K562 (cell line): Measurements from ENCODE around the gene VPS13C. TPM values are rescaled to one million over a fixed set of nuclear protein-coding genes. Genes with fewer than 3 reads are reported as not detected.

Experiments used
- ATAC-seq: fragments of 200-7000 bp; cut with Tn5 transposase; 3 replicates; pipeline ENCODE4 v1.9.1; 2020; ENCODE audit warnings: moderate library complexity
- BruUV-seq: library from RNA; stranded (reverse); fragments of 400-500 nt; replicated peaks from 2 replicates; lab custom pipeline; 2021; lab: Mats Ljungman, UMichigan
- CTCF ChIA-PET: fragments of 300-600 bp; formaldehyde crosslinking; extraction: SDS; loops from one replicate; lab custom pipeline; 2021; ENCODE audit warnings: low intra/inter-chr PET ratio; lab: Yijun Ruan, JAX
- POLR2A ChIA-PET: fragments of 300-600, 350-650 bp; sonication (Branson Sonifier 250); formaldehyde crosslinking; extraction: SDS; loops from one replicate; lab custom pipeline; 2021; ENCODE audit warnings: antibody characterized with exemption, inconsistent platforms; lab: Yijun Ruan, JAX
- DNase-seq, 4 experiments: peaks; one replicate each; pipeline versions ENCODE4 v3.0.0 to v3.0.0-alpha.2; 2011 to 2018; ENCODE audit warnings: low spot score in 3 of 4, mixed read lengths in 3 of 4; ENCODE audit errors: extremely low read depth in 1 of 4
- FAIRE-seq: peaks from 2 replicates; lab custom pipeline; 2011; peaks lifted over from hg19 to GRCh38; lab: Jason Lieb, UNC
- H2AFZ ChIP-seq: 2 replicates; pipeline ENCODE4 v1.6.0; 2011; ENCODE audit warnings: low read depth, low read length, control low read depth, inconsistent platforms
- H3K27ac ChIP-seq: fragments of 200-600 bp; 3 replicates; pipeline ENCODE4 v1.8.0; 2011; ENCODE audit warnings: low read depth, mild to moderate bottlenecking, control low read depth, inconsistent platforms, low read length, moderate library complexity, mixed read lengths; ENCODE audit errors: extremely low read depth
- H3K27me3 ChIP-seq, 2 experiments: fragments of 300-600 bp in 1 of 2; 2 replicates in 1 of 2; 3 replicates in 1 of 2; pipeline versions ENCODE4 v1.6.0 to v1.8.0; 2011; ENCODE audit warnings: inconsistent platforms in 2 of 2, low read length in 2 of 2, mild to moderate bottlenecking in 1 of 2, mixed read lengths in 1 of 2, moderate library complexity in 1 of 2; ENCODE audit not compliant: control insufficient read depth in 2 of 2, insufficient read depth in 2 of 2
- H3K36me3 ChIP-seq: fragments of 300-600 bp; 3 replicates; pipeline ENCODE4 v1.8.0; 2011; ENCODE audit warnings: mild to moderate bottlenecking, low read length, inconsistent platforms; ENCODE audit not compliant: control insufficient read depth, insufficient read depth
- H3K4me1 ChIP-seq, 2 experiments: fragments of 200-600 bp in 1 of 2; replicated peaks in 1 of 2; 2 replicates in 1 of 2; 3 replicates in 1 of 2; pipeline versions ENCODE4 v1.5.1 to v1.8.0; 2011; ENCODE audit warnings: inconsistent platforms in 2 of 2, low read length in 2 of 2, mild to moderate bottlenecking in 1 of 2, mixed read lengths in 1 of 2, moderate library complexity in 1 of 2; ENCODE audit not compliant: control insufficient read depth in 2 of 2, insufficient read depth in 2 of 2
- H3K4me2 ChIP-seq: 2 replicates; pipeline ENCODE4 v1.6.1; 2011; ENCODE audit warnings: low read length, control low read depth, inconsistent platforms, mixed read lengths; ENCODE audit not compliant: insufficient read depth
- H3K4me3 ChIP-seq: fragments of 200-600 bp; sonication (generic), shearing (Covaris generic); 2 replicates; pipeline ENCODE4 v1.5.1; 2016; ENCODE audit warnings: control low read depth, inconsistent platforms
- H3K79me2 ChIP-seq: fragments of 200-600 bp; 3 replicates; pipeline ENCODE4 v1.8.0; 2011; ENCODE audit warnings: low read length, inconsistent platforms; ENCODE audit not compliant: control insufficient read depth, insufficient read depth
- H3K9ac ChIP-seq, 2 experiments: 2 replicates each; pipeline versions ENCODE4 v1.6.0 to v1.6.1; 2011; ENCODE audit warnings: low read depth in 2 of 2, low read length in 2 of 2, control low read depth in 1 of 2, inconsistent platforms in 1 of 2, mild to moderate bottlenecking in 1 of 2, mixed read lengths in 1 of 2; ENCODE audit not compliant: insufficient read depth in 1 of 2
- H3K9me1 ChIP-seq: one replicate; pipeline ENCODE4 v1.6.0; 2011; ENCODE audit warnings: inconsistent platforms, mild to moderate bottlenecking, low read length, moderate library complexity; ENCODE audit not compliant: control insufficient read depth, insufficient read depth
- H3K9me3 ChIP-seq: replicated peaks from 2 replicates; pipeline ENCODE4 v1.5.1; 2011; ENCODE audit warnings: low read depth, low read length, inconsistent platforms; ENCODE audit not compliant: control insufficient read depth, insufficient read depth
- H4K20me1 ChIP-seq: replicated peaks from 2 replicates; pipeline ENCODE4 v1.6.1; 2011; ENCODE audit warnings: low read length, inconsistent platforms, mixed read lengths; ENCODE audit not compliant: control insufficient read depth, insufficient read depth
- CEBPB ChIP-seq: fragments of 450-650 bp; IDR thresholded peaks from 2 replicates; pipeline ENCODE4 v1.6.1; 2016; ENCODE audit warnings: missing genetic modification characterization, missing compliant biosample characterization
- CEBPG ChIP-seq, 3 experiments: fragments of 200-800 bp in 1 of 3; sonication (Bioruptor generic) in 1 of 3; sonication (generic) in 1 of 3; formaldehyde crosslinking in 1 of 3; IDR thresholded peaks in 2 of 3; conservative IDR thresholded peaks in 1 of 3; 2 replicates each; pipeline versions ENCODE4 v1.6.1 to v1.8.0; 2016 to 2022; ENCODE audit warnings: missing compliant biosample characterization in 2 of 3, missing genetic modification characterization in 2 of 3, mild to moderate bottlenecking in 1 of 3, missing genetic modification reagents in 1 of 3
- ERF ChIP-seq: fragments of 450-650 bp; formaldehyde crosslinking; IDR thresholded peaks from 2 replicates; pipeline ENCODE4 v1.4.0; 2020; ENCODE audit warnings: mild to moderate bottlenecking, mixed read lengths
- ZNF316 ChIP-seq: fragments of 450-650 bp; IDR thresholded peaks from 2 replicates; pipeline ENCODE4 v1.6.1; 2016
- WGBS: fragments of 100-300 bp; shearing (Covaris generic); methylation state at CpG from one replicate; pipeline ENCODE4 v1.1.6; 2016; ENCODE audit warnings: low coverage, mixed read lengths; ENCODE audit not compliant: insufficient coverage; ENCODE audit errors: missing lambda C conversion rate; 5-methylcytosine and 5-hydroxymethylcytosine counted together
- in situ Hi-C: fragments of 300-500 bp; cut with MboI; formaldehyde crosslinking; loops from 4 replicates; pipeline ENCODE4 v1.15.0; 2018; ENCODE audit warnings: inconsistent platforms, mixed read lengths
- intact Hi-C: fragments of 100-400 bp; cut with micrococcal nuclease; formaldehyde crosslinking; loops from 2 replicates; pipeline ENCODE4 v1.14.2; 2022
- polyA plus RNA-seq, 8 experiments: library from polyadenylated mRNA; depleted of rRNA in 4 of 8; stranded (reverse) in 5 of 8; unstranded in 3 of 8; fragments of >200 nt; fragmentation: Nextera tagmentation in 2 of 8; fragmentation: Illumina TruSeq in 1 of 8; extraction: Ambion mirVana in 2 of 8; extraction: Trizol in 1 of 8; gene quantifications; 2 replicates each; pipeline versions ENCODE4 v1.2.1 to v1.2.3, GENCODE V29; 2011 to 2014; ENCODE audit warnings: inconsistent platforms in 1 of 8, missing spikeins in 1 of 8
- total RNA-seq, 7 experiments: library from RNA; depleted of rRNA in 6 of 7; stranded (reverse); fragments of >200 nt in 6 of 7; fragmentation: Illumina TruSeq in 2 of 7; extraction: Trizol in 2 of 7; gene quantifications; 2 replicates each; pipeline versions ENCODE4 v1.2.1 to v1.2.3, GENCODE V29; 2011 to 2021; ENCODE audit warnings: low replicate concordance in 1 of 7
- TF ChIP-seq, protein P1 (sequence below): fragments of 450-650 bp; IDR thresholded peaks from 2 replicates; pipeline ENCODE4 v1.6.1; 2018; ENCODE audit not compliant: partially characterized antibody

VPS13C gene
- total and polyA plus RNA-seq, 9 of the 15 experiments (the other 6 are each of a cell fraction or from before 2014, with no cell fraction given): 5.2 to 32.3 (median 15.7) TPM

DNA sequence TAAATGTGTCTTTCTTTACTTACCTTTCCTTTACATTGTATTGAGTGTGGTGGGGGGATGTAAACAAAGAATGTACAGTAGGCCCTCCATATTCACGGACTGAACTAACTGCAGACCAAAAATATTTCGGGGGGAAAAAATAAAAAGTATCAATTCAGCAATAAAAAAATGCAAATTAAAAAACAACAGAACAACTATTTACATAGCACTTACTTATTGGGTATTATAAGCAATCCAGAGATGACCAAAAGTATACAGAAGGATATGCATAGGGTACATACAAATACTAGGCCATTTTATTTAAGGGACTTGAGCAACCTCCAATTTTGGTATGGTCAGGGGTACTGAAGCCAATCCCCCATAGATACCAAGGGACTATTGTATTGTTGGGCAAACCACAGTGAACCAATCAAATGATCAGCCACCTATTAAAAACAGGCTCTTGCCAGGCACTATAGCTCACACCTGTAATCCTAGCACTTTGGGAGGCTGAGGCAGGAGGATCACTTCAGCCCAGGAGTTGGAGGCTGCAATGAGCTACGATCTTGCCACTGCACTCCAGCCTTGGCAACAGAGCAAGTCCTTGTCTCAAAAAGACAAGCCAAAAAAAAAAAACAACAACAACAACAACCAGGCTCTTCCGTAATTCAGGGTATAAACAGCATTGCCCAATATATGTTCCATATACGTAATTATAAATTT, 1.8 kb downstream of the VPS13C start:
- TF ChIP-seq ERF (CRISPR knock-in tag): no peak
- TF ChIP-seq, protein P1, sequence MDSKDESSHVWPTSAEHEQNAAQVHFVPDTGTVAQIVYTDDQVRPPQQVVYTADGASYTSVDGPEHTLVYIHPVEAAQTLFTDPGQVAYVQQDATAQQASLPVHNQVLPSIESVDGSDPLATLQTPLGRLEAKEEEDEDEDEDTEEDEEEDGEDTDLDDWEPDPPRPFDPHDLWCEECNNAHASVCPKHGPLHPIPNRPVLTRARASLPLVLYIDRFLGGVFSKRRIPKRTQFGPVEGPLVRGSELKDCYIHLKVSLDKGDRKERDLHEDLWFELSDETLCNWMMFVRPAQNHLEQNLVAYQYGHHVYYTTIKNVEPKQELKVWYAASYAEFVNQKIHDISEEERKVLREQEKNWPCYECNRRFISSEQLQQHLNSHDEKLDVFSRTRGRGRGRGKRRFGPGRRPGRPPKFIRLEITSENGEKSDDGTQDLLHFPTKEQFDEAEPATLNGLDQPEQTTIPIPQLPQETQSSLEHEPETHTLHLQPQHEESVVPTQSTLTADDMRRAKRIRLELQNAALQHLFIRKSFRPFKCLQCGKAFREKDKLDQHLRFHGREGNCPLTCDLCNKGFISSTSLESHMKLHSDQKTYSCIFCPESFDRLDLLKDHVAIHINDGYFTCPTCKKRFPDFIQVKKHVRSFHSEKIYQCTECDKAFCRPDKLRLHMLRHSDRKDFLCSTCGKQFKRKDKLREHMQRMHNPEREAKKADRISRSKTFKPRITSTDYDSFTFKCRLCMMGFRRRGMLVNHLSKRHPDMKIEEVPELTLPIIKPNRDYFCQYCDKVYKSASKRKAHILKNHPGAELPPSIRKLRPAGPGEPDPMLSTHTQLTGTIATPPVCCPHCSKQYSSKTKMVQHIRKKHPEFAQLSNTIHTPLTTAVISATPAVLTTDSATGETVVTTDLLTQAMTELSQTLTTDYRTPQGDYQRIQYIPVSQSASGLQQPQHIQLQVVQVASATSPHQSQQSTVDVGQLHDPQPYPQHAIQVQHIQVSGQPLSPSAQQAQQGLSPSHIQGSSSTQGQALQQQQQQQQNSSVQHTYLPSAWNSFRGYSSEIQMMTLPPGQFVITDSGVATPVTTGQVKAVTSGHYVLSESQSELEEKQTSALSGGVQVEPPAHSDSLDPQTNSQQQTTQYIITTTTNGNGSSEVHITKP: peak; percentile 96
- TF ChIP-seq ZNF316: peak; percentile 61
- no peak for TF ChIP-seq CEBPG (CRISPR knock-in tag; IDR thresholded peaks at IDR 0.05)
- peak in 1 of 2 experiments; percentile 59; a peak in 1 of 4 replicates for TF ChIP-seq CEBPG (tag; conservative IDR thresholded peaks at IDR 0.05 in 1 of 2, IDR thresholded peaks at IDR 0.05 in 1 of 2)
- TF ChIP-seq CEBPB (tag): peak; percentile 35; the same call in 1 of the 2 replicates
- intact Hi-C loops: no loop called here
- ATAC-seq (no peak), DNase-seq (no peak), FAIRE-seq (no peak)
- Histone ChIP-seq H3K4me1 (peaks cover 3 to 13% of the 10 kb centered on the region in 2 experiments; a peak in 3 of 5 replicates), H3K4me3 (no peak overlapping the region), H3K36me3 (no peaks in the 10 kb centered on the region), H3K27me3 (no peaks in the 10 kb centered on the region; a peak in 1 of 5 replicates), H3K9me3 (no peaks in the 10 kb centered on the region), H2AFZ (no peak overlapping the region), H3K4me2 (no peak overlapping the region), H3K9ac (no peak overlapping the region), H4K20me1 (peaks cover 4% of the 10 kb centered on the region), H3K9me1 (no peaks in the 10 kb centered on the region), H3K27ac (no peak overlapping the region), H3K79me2 (peaks cover 47% of the 10 kb centered on the region)
- 74% methylated on average over 5 of the region's 5 CpGs for WGBS
- in situ Hi-C loops: no loop called here
- ChIA-PET POLR2A (interaction anchor here (1.1 kb wide), 1 partner anchor 11 kb away, joined by 3 read pairs; no protein-coding TSS in a partner anchor), CTCF (no interaction called here)
- BruUV-seq: no TSS peak
